Endothelial cell of umbilical vein (primary cell): ENCODE measurements around the gene PPFIBP1. TPM values are rescaled to one million over a fixed set of nuclear protein-coding genes. Genes with fewer than 3 reads are reported as not detected.

Experiments used
- BruUV-seq: library from RNA; stranded (reverse); fragments of 400-500 nt; replicated peaks from 2 replicates; lab custom pipeline; 2021; lab: Mats Ljungman, UMichigan
- CTCF ChIA-PET: fragments of 300-600, 350-600 bp; sonication (Branson Sonifier 250); formaldehyde crosslinking; loops from one replicate; lab custom pipeline; 2021; ENCODE audit warnings: antibody characterized with exemption, inconsistent platforms; lab: Charles Lee
- POLR2A ChIA-PET: fragments of 300-600, 350-600 bp; sonication (Branson Sonifier 250); formaldehyde crosslinking; loops from one replicate; lab custom pipeline; 2021; ENCODE audit warnings: antibody characterized with exemption, inconsistent platforms; lab: Charles Lee
- DNase-seq: peaks from one replicate; pipeline ENCODE4 v3.0.0-alpha.2; 2011; ENCODE audit warnings: low read depth, low spot score
- FAIRE-seq: peaks from 2 replicates; lab custom pipeline; 2011; peaks lifted over from hg19 to GRCh38; lab: Jason Lieb, UNC
- H2AFZ ChIP-seq: 2 replicates; pipeline ENCODE4 v1.6.0; 2012; ENCODE audit warnings: low read depth, low read length, control low read depth, inconsistent platforms
- H3K27ac ChIP-seq: 2 replicates; pipeline ENCODE4 v1.5.1; 2011; ENCODE audit warnings: low read depth, mild to moderate bottlenecking, control low read depth, low read length, moderate library complexity; ENCODE audit not compliant: insufficient read depth
- H3K27me3 ChIP-seq, 2 experiments: 2 replicates each; pipeline versions ENCODE4 v1.6.0 to v1.6.1; 2011; ENCODE audit warnings: low read length in 2 of 2, mixed read lengths in 1 of 2; ENCODE audit not compliant: control insufficient read depth in 2 of 2, insufficient read depth in 2 of 2
- H3K36me3 ChIP-seq, 2 experiments: 2 replicates in 1 of 2; 3 replicates in 1 of 2; pipeline ENCODE4 v1.5.1; 2011; ENCODE audit warnings: low read length in 2 of 2, mild to moderate bottlenecking in 1 of 2, moderate library complexity in 1 of 2; ENCODE audit not compliant: control insufficient read depth in 2 of 2, insufficient read depth in 2 of 2; ENCODE audit errors: extremely low read depth in 1 of 2
- H3K4me1 ChIP-seq: 3 replicates; pipeline ENCODE4 v1.5.1; 2011; ENCODE audit warnings: mild to moderate bottlenecking, low read length; ENCODE audit not compliant: control insufficient read depth, insufficient read depth; ENCODE audit errors: extremely low read depth
- H3K4me2 ChIP-seq: 2 replicates; pipeline ENCODE4 v1.6.1; 2011; ENCODE audit warnings: low read length, control low read depth, mixed read lengths; ENCODE audit not compliant: insufficient read depth
- H3K4me3 ChIP-seq, 3 experiments: fragments of 200-600 bp in 1 of 3; sonication (generic), shearing (Covaris generic) in 1 of 3; replicated peaks in 1 of 3; 2 replicates each; pipeline ENCODE4 v1.5.1; 2011 to 2016; ENCODE audit warnings: control low read depth in 3 of 3, low read length in 3 of 3, mild to moderate bottlenecking in 2 of 3, inconsistent platforms in 1 of 3, low read depth in 1 of 3, moderate library complexity in 1 of 3; ENCODE audit not compliant: insufficient read depth in 1 of 3
- H3K79me2 ChIP-seq: 2 replicates; pipeline ENCODE4 v1.6.0; 2012; ENCODE audit warnings: low read length, inconsistent platforms; ENCODE audit not compliant: control insufficient read depth, insufficient read depth
- H3K9ac ChIP-seq: replicated peaks from 2 replicates; pipeline ENCODE3; 2011; ENCODE audit warnings: low read length, control low read depth; ENCODE audit not compliant: insufficient read depth; ENCODE audit errors: extremely low read depth
- H3K9me1 ChIP-seq: replicated peaks from 3 replicates; pipeline ENCODE4 v1.6.0; 2011; ENCODE audit warnings: mild to moderate bottlenecking, low read length; ENCODE audit not compliant: control insufficient read depth, insufficient read depth; ENCODE audit errors: extremely low read depth
- H3K9me3 ChIP-seq: replicated peaks from 2 replicates; pipeline ENCODE4 v1.5.1; 2012; ENCODE audit warnings: low read length, inconsistent platforms; ENCODE audit not compliant: control insufficient read depth, insufficient read depth
- H4K20me1 ChIP-seq: replicated peaks from 2 replicates; pipeline ENCODE3; 2011; ENCODE audit warnings: mild to moderate bottlenecking, low read length; ENCODE audit not compliant: control insufficient read depth, insufficient read depth; ENCODE audit errors: extremely low read depth
- CTCF ChIP-seq, 2 donors: IDR thresholded peaks; 1 replicate in 1 of 2; 2 replicates in 1 of 2; pipeline ENCODE4 v1.5.1; 2011; ENCODE audit warnings: low read length in 2 of 2, mild to moderate bottlenecking in 2 of 2, moderate library complexity in 2 of 2, control low read depth in 1 of 2, inconsistent platforms in 1 of 2, low read depth in 1 of 2; ENCODE audit not compliant: insufficient read depth in 1 of 2; ENCODE audit errors: extremely low read depth in 1 of 2
- EZH2 ChIP-seq: IDR thresholded peaks from 2 replicates; pipeline ENCODE4 v1.6.1; 2012; ENCODE audit warnings: borderline replicate concordance, low read depth, mild to moderate bottlenecking, moderate library complexity, low read length, inconsistent platforms; ENCODE audit not compliant: severe bottlenecking
- FOS ChIP-seq: IDR thresholded peaks from 2 replicates; pipeline ENCODE4 v1.6.1; 2011; ENCODE audit warnings: mild to moderate bottlenecking, low read length, moderate library complexity, borderline replicate concordance; ENCODE audit not compliant: insufficient read depth
- GATA2 ChIP-seq: IDR thresholded peaks from 2 replicates; pipeline ENCODE4 v1.7.0; 2011; ENCODE audit warnings: low read depth, mild to moderate bottlenecking, moderate library complexity, mixed read lengths, low read length; ENCODE audit not compliant: insufficient read length, insufficient read depth
- JUN ChIP-seq: IDR thresholded peaks from 2 replicates; pipeline ENCODE4 v1.6.1; 2011; ENCODE audit warnings: borderline replicate concordance, low read depth; ENCODE audit not compliant: insufficient read length, insufficient read depth
- MAX ChIP-seq: IDR thresholded peaks from 2 replicates; pipeline ENCODE4 v1.6.1; 2011; ENCODE audit not compliant: insufficient read depth, insufficient read length
- MYC ChIP-seq: IDR thresholded peaks from one replicate; pipeline ENCODE4 v1.6.1; 2011; ENCODE audit warnings: mild to moderate bottlenecking, low read depth, low read length
- POLR2A ChIP-seq: IDR thresholded peaks from 2 replicates; pipeline ENCODE4 v1.6.1; 2012; ENCODE audit warnings: low read depth, mild to moderate bottlenecking, control low read depth, low read length
- POLR2AphosphoS5 ChIP-seq: IDR thresholded peaks from 2 replicates; pipeline ENCODE4 v1.6.1; 2012; ENCODE audit warnings: low read depth, mild to moderate bottlenecking, control low read depth, low read length, moderate library complexity; ENCODE audit not compliant: insufficient read depth
- dilution Hi-C: fragments of 300-500 bp; cut with MboI; formaldehyde crosslinking; loops from one replicate; pipeline ENCODE4 v1.15.0; 2019; ENCODE audit warnings: low sequenced_read_pairs; ENCODE audit not compliant: extremely low pct_ligation_motif_present
- intact Hi-C: fragments of 100-400 bp; cut with micrococcal nuclease; formaldehyde crosslinking; loops from one replicate; pipeline ENCODE4 v1.10.0; 2022
- polyA plus RNA-seq, 4 experiments: library from polyadenylated mRNA; depleted of rRNA in 3 of 4; stranded (reverse) in 3 of 4; unstranded in 1 of 4; fragments of >200 nt; gene quantifications; 2 replicates each; pipeline versions ENCODE4 v1.2.1 to v1.2.3, GENCODE V29; 2011 to 2012; ENCODE audit warnings: missing spikeins in 1 of 4
- total RNA-seq: library from RNA; stranded (reverse); gene quantifications from 2 replicates; pipeline ENCODE4 v1.2.3, GENCODE V29; 2021

The PPFIBP1 gene
- total and polyA plus RNA-seq, 2 donors (not counting 3 experiments of a cell fraction or from before 2014, with no cell fraction given): 45.5 to 154 TPM

DNA sequence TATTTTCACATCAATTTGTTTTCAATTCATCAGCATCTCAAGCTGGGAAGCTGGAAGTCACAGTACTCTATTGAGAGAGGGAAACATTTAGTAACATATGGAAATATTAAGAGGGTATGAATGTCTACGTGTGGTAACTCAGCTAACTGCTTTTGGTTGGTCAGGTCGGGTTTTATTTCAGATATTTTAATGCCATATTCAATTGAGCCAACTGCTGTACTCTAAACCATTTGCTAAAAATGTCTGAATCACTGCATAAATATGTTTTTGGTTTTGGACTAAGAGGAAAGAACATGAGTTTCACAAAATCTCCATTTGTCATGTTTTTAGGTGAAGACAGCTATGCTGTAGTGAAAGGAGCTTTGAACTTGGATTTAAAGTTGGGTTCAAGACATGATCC, 18.9 kb upstream of the PPFIBP1 start:
- FAIRE-seq: no peak
- CTCF ChIA-PET: interaction anchor here (1.1 kb wide), 1 partner anchor 17 kb away, joined by 3 read pairs; no protein-coding TSS in a partner anchor
- BruUV-seq: no TSS peak

More for the DNA sequence above, 18.9 kb upstream of the PPFIBP1 start:
- Histone ChIP-seq H3K36me3 (no peaks in the 10 kb centered on the region), H3K4me3 (no peak overlapping the region), H3K79me2 (no peaks in the 10 kb centered on the region), H3K9me1 (no peaks in the 10 kb centered on the region), H3K4me2 (no peak overlapping the region), H3K9me3 (no peaks in the 10 kb centered on the region), H4K20me1 (no peaks in the 10 kb centered on the region), H3K4me1 (no peaks in the 10 kb centered on the region), H3K27ac (no peak overlapping the region), H2AFZ (no peak overlapping the region), H3K27me3 (no peaks in the 10 kb centered on the region), H3K9ac (no peak overlapping the region)
- intact Hi-C loops: no loop called here
- DNase-seq: no peak
- dilution Hi-C loops: no loop called here
- TF ChIP-seq MYC: no peak
- no peak for TF ChIP-seq POLR2AphosphoS5
- no peak for TF ChIP-seq JUN
- TF ChIP-seq FOS: no peak
- no peak for TF ChIP-seq POLR2A
- TF ChIP-seq GATA2: no peak
- TF ChIP-seq CTCF (IDR thresholded peaks at IDR 0.05; ENCODE audit: extremely low read depth in 1 of 2, insufficient read depth in 1 of 2, low read depth in 1 of 2, low read length in 2 of 2): no peak
- no peak for TF ChIP-seq EZH2
- TF ChIP-seq MAX: no peak
- POLR2A ChIA-PET: no interaction called here
